ENCODE measurements around the gene TSHZ1.

DNA sequence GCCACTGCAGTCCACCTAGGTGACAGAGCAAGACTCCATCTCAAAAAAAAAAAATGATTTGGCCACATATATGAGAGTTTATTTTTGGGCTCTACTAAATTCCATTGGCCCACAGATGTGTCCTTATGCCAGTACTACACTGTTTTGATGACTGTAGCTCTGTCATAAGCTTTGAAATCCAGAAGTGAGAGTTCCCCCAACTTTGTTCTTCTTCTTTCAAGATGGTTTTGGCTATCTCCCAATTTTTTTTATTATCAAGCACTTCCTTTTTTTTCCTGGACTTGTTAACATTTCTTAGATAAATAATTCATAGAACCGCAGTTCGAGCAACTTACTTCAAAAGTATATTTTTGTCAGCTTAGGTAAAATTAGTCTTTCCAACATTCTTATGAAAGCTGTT is 96.9 kb downstream of the TSHZ1 start:
- TF ChIP-seq, protein P1, sequence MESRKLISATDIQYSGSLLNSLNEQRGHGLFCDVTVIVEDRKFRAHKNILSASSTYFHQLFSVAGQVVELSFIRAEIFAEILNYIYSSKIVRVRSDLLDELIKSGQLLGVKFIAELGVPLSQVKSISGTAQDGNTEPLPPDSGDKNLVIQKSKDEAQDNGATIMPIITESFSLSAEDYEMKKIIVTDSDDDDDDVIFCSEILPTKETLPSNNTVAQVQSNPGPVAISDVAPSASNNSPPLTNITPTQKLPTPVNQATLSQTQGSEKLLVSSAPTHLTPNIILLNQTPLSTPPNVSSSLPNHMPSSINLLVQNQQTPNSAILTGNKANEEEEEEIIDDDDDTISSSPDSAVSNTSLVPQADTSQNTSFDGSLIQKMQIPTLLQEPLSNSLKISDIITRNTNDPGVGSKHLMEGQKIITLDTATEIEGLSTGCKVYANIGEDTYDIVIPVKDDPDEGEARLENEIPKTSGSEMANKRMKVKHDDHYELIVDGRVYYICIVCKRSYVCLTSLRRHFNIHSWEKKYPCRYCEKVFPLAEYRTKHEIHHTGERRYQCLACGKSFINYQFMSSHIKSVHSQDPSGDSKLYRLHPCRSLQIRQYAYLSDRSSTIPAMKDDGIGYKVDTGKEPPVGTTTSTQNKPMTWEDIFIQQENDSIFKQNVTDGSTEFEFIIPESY (IDR thresholded peaks at IDR 0.05): no peak
- TF ChIP-seq, protein P2, sequence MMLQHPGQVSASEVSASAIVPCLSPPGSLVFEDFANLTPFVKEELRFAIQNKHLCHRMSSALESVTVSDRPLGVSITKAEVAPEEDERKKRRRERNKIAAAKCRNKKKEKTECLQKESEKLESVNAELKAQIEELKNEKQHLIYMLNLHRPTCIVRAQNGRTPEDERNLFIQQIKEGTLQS (IDR thresholded peaks at IDR 0.05): no peak
- TF ChIP-seq YY1 (IDR thresholded peaks at IDR 0.05) (no peak), EGR1 (IDR thresholded peaks at IDR 0.05; ENCODE audit: low read depth in 2 of 2) (no peak), JUND (IDR thresholded peaks at IDR 0.05) (no peak), RAD21 (IDR thresholded peaks at IDR 0.05) (no peak), TAF1 (conservative IDR thresholded peaks at IDR 0.05) (no peak), HNF4G (IDR thresholded peaks at IDR 0.05) (no peak), FOXA1 (IDR thresholded peaks at IDR 0.05) (no peak), SP1 (IDR thresholded peaks at IDR 0.05) (no peak)
- TF ChIP-seq, protein P3, sequence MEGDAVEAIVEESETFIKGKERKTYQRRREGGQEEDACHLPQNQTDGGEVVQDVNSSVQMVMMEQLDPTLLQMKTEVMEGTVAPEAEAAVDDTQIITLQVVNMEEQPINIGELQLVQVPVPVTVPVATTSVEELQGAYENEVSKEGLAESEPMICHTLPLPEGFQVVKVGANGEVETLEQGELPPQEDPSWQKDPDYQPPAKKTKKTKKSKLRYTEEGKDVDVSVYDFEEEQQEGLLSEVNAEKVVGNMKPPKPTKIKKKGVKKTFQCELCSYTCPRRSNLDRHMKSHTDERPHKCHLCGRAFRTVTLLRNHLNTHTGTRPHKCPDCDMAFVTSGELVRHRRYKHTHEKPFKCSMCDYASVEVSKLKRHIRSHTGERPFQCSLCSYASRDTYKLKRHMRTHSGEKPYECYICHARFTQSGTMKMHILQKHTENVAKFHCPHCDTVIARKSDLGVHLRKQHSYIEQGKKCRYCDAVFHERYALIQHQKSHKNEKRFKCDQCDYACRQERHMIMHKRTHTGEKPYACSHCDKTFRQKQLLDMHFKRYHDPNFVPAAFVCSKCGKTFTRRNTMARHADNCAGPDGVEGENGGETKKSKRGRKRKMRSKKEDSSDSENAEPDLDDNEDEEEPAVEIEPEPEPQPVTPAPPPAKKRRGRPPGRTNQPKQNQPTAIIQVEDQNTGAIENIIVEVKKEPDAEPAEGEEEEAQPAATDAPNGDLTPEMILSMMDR (IDR thresholded peaks at IDR 0.05; ENCODE audit: low read depth, low read length, missing input control): no peak
- TF ChIP-seq, protein P4, sequence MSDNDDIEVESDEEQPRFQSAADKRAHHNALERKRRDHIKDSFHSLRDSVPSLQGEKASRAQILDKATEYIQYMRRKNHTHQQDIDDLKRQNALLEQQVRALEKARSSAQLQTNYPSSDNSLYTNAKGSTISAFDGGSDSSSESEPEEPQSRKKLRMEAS (IDR thresholded peaks at IDR 0.05): no peak
- TF ChIP-seq, protein P5, sequence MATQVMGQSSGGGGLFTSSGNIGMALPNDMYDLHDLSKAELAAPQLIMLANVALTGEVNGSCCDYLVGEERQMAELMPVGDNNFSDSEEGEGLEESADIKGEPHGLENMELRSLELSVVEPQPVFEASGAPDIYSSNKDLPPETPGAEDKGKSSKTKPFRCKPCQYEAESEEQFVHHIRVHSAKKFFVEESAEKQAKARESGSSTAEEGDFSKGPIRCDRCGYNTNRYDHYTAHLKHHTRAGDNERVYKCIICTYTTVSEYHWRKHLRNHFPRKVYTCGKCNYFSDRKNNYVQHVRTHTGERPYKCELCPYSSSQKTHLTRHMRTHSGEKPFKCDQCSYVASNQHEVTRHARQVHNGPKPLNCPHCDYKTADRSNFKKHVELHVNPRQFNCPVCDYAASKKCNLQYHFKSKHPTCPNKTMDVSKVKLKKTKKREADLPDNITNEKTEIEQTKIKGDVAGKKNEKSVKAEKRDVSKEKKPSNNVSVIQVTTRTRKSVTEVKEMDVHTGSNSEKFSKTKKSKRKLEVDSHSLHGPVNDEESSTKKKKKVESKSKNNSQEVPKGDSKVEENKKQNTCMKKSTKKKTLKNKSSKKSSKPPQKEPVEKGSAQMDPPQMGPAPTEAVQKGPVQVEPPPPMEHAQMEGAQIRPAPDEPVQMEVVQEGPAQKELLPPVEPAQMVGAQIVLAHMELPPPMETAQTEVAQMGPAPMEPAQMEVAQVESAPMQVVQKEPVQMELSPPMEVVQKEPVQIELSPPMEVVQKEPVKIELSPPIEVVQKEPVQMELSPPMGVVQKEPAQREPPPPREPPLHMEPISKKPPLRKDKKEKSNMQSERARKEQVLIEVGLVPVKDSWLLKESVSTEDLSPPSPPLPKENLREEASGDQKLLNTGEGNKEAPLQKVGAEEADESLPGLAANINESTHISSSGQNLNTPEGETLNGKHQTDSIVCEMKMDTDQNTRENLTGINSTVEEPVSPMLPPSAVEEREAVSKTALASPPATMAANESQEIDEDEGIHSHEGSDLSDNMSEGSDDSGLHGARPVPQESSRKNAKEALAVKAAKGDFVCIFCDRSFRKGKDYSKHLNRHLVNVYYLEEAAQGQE (IDR thresholded peaks at IDR 0.05): no peak
